HepG2 (cell line): ENCODE measurements around the gene PALM. TPM values are rescaled to one million over a fixed set of nuclear protein-coding genes. Genes with fewer than 3 reads are reported as not detected.

Source experiments
- KDM3A ChIP-seq: IDR thresholded peaks from 2 replicates; pipeline ENCODE4 v1.6.1; 2018; ENCODE audit warnings: low read depth, missing compliant biosample characterization
- RFXAP ChIP-seq: sonication (generic); formaldehyde crosslinking; IDR thresholded peaks from 2 replicates; pipeline ENCODE4 v1.4.0; 2020; ENCODE audit warnings: missing genetic modification reagents, borderline replicate concordance
- ZNF160 ChIP-seq: sonication (generic); formaldehyde crosslinking; IDR thresholded peaks from 2 replicates; pipeline ENCODE4 v1.8.0; 2022; ENCODE audit warnings: mild to moderate bottlenecking, inconsistent platforms, missing genetic modification reagents
- polyA plus RNA-seq, 8 experiments: library from polyadenylated mRNA; depleted of rRNA in 3 of 8; stranded (reverse) in 7 of 8; unstranded in 1 of 8; fragments of >200 nt; fragmentation: Illumina TruSeq in 4 of 8; extraction: Trizol in 4 of 8; gene quantifications; 2 replicates each; pipeline versions ENCODE4 v1.2.1 to v1.2.3, GENCODE V29; 2011 to 2016; ENCODE audit warnings: low read depth in 4 of 8, missing spikeins in 1 of 8, mixed read lengths in 1 of 8; ENCODE audit not compliant: insufficient read depth in 1 of 8
- total RNA-seq, 5 experiments: library from RNA; depleted of rRNA; stranded (reverse); fragments of >200 nt; fragmentation: Illumina TruSeq; extraction: Trizol; gene quantifications; 2 replicates each; pipeline ENCODE4 v1.2.3, GENCODE V29; 2016; ENCODE audit warnings: low read depth in 1 of 5
- TF ChIP-seq, protein P1 (sequence below): sonication (generic); formaldehyde crosslinking; IDR thresholded peaks from 2 replicates; pipeline ENCODE4 v1.8.0; 2022; ENCODE audit warnings: missing genetic modification reagents, mild to moderate bottlenecking, inconsistent platforms, borderline replicate concordance
- TF ChIP-seq, protein P2 (sequence below): sonication (generic); formaldehyde crosslinking; IDR thresholded peaks from 2 replicates; pipeline ENCODE4 v1.4.0; 2020; ENCODE audit warnings: missing genetic modification reagents, borderline replicate concordance
- TF ChIP-seq, protein P3 (sequence below): sonication (generic); formaldehyde crosslinking; IDR thresholded peaks from 2 replicates; pipeline ENCODE4 v1.4.0; 2020; ENCODE audit warnings: missing genetic modification reagents
- TF ChIP-seq, protein P4 (sequence below), 2 experiments: sonication (generic) in 1 of 2; formaldehyde crosslinking in 1 of 2; IDR thresholded peaks; 2 replicates each; pipeline versions ENCODE4 v1.4.0 to v1.6.1; 2016 to 2020; ENCODE audit warnings: borderline replicate concordance in 1 of 2, low read depth in 1 of 2, mild to moderate bottlenecking in 1 of 2, missing genetic modification reagents in 1 of 2
- TF ChIP-seq, protein P5 (sequence below): sonication (generic); formaldehyde crosslinking; IDR thresholded peaks from 2 replicates; pipeline ENCODE4 v1.8.1; 2023; ENCODE audit warnings: missing genetic modification reagents, mild to moderate bottlenecking, borderline replicate concordance
- TF ChIP-seq, protein P6 (sequence below): sonication (generic); formaldehyde crosslinking; IDR thresholded peaks from 2 replicates; pipeline ENCODE4 v1.8.0; 2022; ENCODE audit warnings: mild to moderate bottlenecking, missing genetic modification reagents, moderate library complexity

PALM gene
- total and polyA plus RNA-seq, 2 of the 13 experiments (the other 11 are each of a cell fraction or from before 2014, with no cell fraction given) = 4.0 to 9.7 TPM

DNA sequence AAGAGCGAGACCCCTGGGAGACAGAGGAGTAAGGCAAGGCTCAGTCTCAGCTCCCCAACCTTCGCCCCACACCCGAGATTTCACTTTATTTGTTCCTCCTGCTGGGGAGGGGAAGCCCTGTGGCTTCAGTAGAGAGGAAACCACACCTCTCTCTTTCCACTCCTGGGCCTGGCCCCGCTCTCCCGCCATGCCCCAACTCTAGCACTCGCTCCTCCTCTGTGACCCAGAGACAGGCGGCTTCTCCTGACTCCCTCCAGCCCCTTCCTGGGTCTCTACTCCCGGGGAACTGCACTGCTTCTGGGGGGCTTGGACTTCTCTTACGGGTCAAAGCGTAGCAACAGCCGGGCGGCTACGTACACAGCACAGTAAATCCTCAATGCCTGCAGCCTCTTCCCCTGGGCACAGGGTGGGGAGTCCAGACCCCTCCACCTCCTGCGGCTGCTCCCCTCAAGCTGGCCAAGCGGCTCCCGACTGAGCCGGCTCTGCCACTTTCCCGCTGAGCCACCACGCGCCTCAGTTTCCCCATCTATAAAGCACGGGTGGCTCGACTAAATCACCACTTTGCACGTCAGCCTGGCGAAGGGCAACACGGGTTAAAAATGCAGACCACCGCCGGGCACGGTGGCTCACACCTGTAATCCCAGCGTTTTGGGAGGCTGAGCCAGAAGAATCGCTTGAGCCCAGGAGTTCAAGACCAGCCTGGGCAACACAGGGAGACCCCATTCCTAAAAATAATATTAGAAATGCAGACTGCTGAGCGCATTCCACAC lies 47.1 kb upstream of the PALM start (continued):
- TF ChIP-seq, protein P1, sequence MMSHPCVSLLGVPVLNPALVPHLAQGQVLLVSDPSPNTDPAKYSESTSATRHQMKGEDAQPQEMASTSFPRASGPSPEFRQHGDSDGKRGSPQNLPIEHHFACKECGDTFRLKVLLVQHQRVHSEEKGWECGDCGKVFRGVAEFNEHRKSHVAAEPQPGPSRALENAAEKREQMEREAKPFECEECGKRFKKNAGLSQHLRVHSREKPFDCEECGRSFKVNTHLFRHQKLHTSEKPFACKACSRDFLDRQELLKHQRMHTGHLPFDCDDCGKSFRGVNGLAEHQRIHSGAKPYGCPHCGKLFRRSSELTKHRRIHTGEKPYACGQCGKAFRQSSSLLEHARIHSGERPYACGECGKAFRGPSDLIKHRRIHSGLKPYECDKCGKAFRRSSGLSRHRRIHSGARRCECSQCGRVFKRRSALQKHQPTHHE = no peak; the same call in 1 of the 2 replicates
- TF ChIP-seq, protein P2, sequence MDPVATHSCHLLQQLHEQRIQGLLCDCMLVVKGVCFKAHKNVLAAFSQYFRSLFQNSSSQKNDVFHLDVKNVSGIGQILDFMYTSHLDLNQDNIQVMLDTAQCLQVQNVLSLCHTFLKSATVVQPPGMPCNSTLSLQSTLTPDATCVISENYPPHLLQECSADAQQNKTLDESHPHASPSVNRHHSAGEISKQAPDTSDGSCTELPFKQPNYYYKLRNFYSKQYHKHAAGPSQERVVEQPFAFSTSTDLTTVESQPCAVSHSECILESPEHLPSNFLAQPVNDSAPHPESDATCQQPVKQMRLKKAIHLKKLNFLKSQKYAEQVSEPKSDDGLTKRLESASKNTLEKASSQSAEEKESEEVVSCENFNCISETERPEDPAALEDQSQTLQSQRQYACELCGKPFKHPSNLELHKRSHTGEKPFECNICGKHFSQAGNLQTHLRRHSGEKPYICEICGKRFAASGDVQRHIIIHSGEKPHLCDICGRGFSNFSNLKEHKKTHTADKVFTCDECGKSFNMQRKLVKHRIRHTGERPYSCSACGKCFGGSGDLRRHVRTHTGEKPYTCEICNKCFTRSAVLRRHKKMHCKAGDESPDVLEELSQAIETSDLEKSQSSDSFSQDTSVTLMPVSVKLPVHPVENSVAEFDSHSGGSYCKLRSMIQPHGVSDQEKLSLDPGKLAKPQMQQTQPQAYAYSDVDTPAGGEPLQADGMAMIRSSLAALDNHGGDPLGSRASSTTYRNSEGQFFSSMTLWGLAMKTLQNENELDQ (CRISPR knock-in tag) = no peak
- TF ChIP-seq, protein P3, sequence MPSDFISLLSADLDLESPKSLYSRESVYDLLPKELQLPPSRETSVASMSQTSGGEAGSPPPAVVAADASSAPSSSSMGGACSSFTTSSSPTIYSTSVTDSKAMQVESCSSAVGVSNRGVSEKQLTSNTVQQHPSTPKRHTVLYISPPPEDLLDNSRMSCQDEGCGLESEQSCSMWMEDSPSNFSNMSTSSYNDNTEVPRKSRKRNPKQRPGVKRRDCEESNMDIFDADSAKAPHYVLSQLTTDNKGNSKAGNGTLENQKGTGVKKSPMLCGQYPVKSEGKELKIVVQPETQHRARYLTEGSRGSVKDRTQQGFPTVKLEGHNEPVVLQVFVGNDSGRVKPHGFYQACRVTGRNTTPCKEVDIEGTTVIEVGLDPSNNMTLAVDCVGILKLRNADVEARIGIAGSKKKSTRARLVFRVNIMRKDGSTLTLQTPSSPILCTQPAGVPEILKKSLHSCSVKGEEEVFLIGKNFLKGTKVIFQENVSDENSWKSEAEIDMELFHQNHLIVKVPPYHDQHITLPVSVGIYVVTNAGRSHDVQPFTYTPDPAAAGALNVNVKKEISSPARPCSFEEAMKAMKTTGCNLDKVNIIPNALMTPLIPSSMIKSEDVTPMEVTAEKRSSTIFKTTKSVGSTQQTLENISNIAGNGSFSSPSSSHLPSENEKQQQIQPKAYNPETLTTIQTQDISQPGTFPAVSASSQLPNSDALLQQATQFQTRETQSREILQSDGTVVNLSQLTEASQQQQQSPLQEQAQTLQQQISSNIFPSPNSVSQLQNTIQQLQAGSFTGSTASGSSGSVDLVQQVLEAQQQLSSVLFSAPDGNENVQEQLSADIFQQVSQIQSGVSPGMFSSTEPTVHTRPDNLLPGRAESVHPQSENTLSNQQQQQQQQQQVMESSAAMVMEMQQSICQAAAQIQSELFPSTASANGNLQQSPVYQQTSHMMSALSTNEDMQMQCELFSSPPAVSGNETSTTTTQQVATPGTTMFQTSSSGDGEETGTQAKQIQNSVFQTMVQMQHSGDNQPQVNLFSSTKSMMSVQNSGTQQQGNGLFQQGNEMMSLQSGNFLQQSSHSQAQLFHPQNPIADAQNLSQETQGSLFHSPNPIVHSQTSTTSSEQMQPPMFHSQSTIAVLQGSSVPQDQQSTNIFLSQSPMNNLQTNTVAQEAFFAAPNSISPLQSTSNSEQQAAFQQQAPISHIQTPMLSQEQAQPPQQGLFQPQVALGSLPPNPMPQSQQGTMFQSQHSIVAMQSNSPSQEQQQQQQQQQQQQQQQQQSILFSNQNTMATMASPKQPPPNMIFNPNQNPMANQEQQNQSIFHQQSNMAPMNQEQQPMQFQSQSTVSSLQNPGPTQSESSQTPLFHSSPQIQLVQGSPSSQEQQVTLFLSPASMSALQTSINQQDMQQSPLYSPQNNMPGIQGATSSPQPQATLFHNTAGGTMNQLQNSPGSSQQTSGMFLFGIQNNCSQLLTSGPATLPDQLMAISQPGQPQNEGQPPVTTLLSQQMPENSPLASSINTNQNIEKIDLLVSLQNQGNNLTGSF (CRISPR knock-in tag) = no peak
- TF ChIP-seq, protein P4, sequence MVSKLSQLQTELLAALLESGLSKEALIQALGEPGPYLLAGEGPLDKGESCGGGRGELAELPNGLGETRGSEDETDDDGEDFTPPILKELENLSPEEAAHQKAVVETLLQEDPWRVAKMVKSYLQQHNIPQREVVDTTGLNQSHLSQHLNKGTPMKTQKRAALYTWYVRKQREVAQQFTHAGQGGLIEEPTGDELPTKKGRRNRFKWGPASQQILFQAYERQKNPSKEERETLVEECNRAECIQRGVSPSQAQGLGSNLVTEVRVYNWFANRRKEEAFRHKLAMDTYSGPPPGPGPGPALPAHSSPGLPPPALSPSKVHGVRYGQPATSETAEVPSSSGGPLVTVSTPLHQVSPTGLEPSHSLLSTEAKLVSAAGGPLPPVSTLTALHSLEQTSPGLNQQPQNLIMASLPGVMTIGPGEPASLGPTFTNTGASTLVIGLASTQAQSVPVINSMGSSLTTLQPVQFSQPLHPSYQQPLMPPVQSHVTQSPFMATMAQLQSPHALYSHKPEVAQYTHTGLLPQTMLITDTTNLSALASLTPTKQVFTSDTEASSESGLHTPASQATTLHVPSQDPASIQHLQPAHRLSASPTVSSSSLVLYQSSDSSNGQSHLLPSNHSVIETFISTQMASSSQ (IDR thresholded peaks at IDR 0.05; ENCODE audit: low read depth) = no peak
- TF ChIP-seq, protein P4 (CRISPR knock-in tag; IDR thresholded peaks at IDR 0.05; ENCODE audit: borderline replicate concordance) = no peak
- TF ChIP-seq RFXAP (CRISPR knock-in tag) (0 out of 2 replicates have a peak, but pooled peaks have one; percentile 17), ZNF160 (CRISPR knock-in tag) (no peak), KDM3A (CRISPR knock-in tag) (no peak)
- TF ChIP-seq, protein P5, sequence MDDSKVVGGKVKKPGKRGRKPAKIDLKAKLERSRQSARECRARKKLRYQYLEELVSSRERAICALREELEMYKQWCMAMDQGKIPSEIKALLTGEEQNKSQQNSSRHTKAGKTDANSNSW (CRISPR knock-in tag) = no peak
- TF ChIP-seq, protein P6, sequence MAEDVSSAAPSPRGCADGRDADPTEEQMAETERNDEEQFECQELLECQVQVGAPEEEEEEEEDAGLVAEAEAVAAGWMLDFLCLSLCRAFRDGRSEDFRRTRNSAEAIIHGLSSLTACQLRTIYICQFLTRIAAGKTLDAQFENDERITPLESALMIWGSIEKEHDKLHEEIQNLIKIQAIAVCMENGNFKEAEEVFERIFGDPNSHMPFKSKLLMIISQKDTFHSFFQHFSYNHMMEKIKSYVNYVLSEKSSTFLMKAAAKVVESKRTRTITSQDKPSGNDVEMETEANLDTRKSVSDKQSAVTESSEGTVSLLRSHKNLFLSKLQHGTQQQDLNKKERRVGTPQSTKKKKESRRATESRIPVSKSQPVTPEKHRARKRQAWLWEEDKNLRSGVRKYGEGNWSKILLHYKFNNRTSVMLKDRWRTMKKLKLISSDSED = no peak
